Measurements from ENCODE around the gene C4A. TPM values are rescaled to one million over a fixed set of nuclear protein-coding genes. Genes with fewer than 3 reads are reported as not detected.
A peak's percentile ranks its signal among the peaks of the same experiment; 100 is the strongest.

C4A gene
- total RNA-seq, 1 experiment from 2014 or later, result 3.8 TPM

- TF ChIP-seq PREB (CRISPR knock-in tag; IDR thresholded peaks at IDR 0.05; ENCODE audit: borderline replicate concordance) (no peak), ZNF396 (CRISPR knock-in tag; IDR thresholded peaks at IDR 0.05; ENCODE audit: borderline replicate concordance) (no peak), ZNF532 (CRISPR knock-in tag; IDR thresholded peaks at IDR 0.05; ENCODE audit: borderline replicate concordance) (no peak; the same call in 1 of the 2 replicates), ZBTB21 (CRISPR knock-in tag; IDR thresholded peaks at IDR 0.05; ENCODE audit: borderline replicate concordance) (peak; percentile 100), SP1 (CRISPR knock-in tag; conservative IDR thresholded peaks at IDR 0.05) (peak; percentile 85), RORB (CRISPR knock-in tag; IDR thresholded peaks at IDR 0.05) (no peak), USF2 (CRISPR knock-in tag; IDR thresholded peaks at IDR 0.05) (no peak), ZNF416 (CRISPR knock-in tag; IDR thresholded peaks at IDR 0.05) (no peak), OVOL2 (CRISPR knock-in tag; IDR thresholded peaks at IDR 0.05; ENCODE audit: borderline replicate concordance) (no peak), ZNF121 (CRISPR knock-in tag; IDR thresholded peaks at IDR 0.05) (no peak), FOXK1 (CRISPR knock-in tag; IDR thresholded peaks at IDR 0.05) (peak; percentile 87), PRDM15 (CRISPR knock-in tag; IDR thresholded peaks at IDR 0.05) (no peak; the same call in 1 of the 2 replicates), NR1H2 (CRISPR knock-in tag; IDR thresholded peaks at IDR 0.05) (no peak), MLX (CRISPR knock-in tag; IDR thresholded peaks at IDR 0.05) (no peak), HMGXB4 (CRISPR knock-in tag; IDR thresholded peaks at IDR 0.05) (0 out of 2 replicates have a peak, but pooled peaks have one; percentile 39), NFYB (CRISPR knock-in tag; conservative IDR thresholded peaks at IDR 0.05; ENCODE audit: low read depth) (peak; percentile 55; the same call in 1 of the 2 replicates), ZNF317 (CRISPR knock-in tag; IDR thresholded peaks at IDR 0.05; ENCODE audit: borderline replicate concordance, low read depth) (no peak), ETV6 (CRISPR knock-in tag; IDR thresholded peaks at IDR 0.05) (peak; percentile 53; the same call in 1 of the 2 replicates), ZBTB43 (CRISPR knock-in tag; IDR thresholded peaks at IDR 0.05) (no peak), AR (CRISPR knock-in tag; IDR thresholded peaks at IDR 0.05) (no peak)
Observed at GRCh38 chr6:31971993-31972708, 9.7 kb upstream of the C4A start, which contains the start of gene DXO (continued).

All from WTC11 (cell line).